ENCODE results near the gene EMP2.
A peak's percentile ranks its signal among the peaks of the same experiment; 100 is the strongest.
"Not testable (repeated sequence)": the region's sequence is repeated elsewhere in the genome, so short reads cannot be mapped to it uniquely, and the experiment has no call there.

Gene EMP2

GRCh38 chr16:10558305-10558704, 22.1 kb downstream of the EMP2 start:
- in situ Hi-C loops (cut with MboI; ENCODE audit: low pct_unique_long_range_greater_than_20kb, low sequenced_read_pairs): no loop called here
- no peak for DNase-seq

- in situ Hi-C loops (cut with MboI; ENCODE audit: low pct_unique_long_range_greater_than_20kb, low sequenced_read_pairs): no loop called here
- no peak for DNase-seq
These were observed 22.6 kb downstream of the EMP2 start for GRCh38 chr16:10557750-10558149.

- in situ Hi-C loops (cut with MboI; ENCODE audit: low pct_unique_long_range_greater_than_20kb, low sequenced_read_pairs): no loop called here
- DNase-seq: no peak
These were observed 24.2 kb downstream of the EMP2 start for GRCh38 chr16:10556236-10556635.

- in situ Hi-C loops (cut with MboI; ENCODE audit: low pct_unique_long_range_greater_than_20kb, low sequenced_read_pairs): no loop called here
- no peak for DNase-seq
These were observed 25.8 kb downstream of the EMP2 start for GRCh38 chr16:10554569-10554968.

DNA sequence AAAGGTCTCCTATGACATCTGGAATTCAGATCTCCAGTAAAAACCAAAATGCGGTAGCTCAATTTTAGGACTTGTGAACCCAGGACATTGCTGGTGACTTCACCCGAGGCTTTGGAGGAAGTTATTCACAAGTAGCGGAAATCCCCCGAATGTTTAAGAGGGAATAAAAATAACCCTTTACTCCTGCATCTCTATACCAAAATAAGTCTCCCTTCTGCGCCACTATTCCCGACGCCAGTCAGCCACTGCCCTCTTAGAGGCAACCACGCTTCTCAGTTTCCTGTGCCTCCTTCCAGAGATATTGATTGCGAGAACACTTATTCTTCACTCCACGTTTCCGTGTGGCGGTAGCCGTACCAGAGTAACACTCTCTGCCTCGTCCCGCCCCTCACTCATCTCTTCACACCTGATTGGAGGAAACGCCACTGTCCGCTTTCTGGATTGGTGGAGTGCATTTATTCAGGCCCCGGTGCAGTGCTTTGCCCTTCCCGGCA, 27.4 kb downstream of the EMP2 start:
- in situ Hi-C loops (cut with MboI; ENCODE audit: low pct_unique_long_range_greater_than_20kb, low sequenced_read_pairs): no loop called here
- peak; percentile 94 for DNase-seq

GRCh38 chr16:10552281-10552680, 28.1 kb downstream of the EMP2 start:
- in situ Hi-C loops (cut with MboI; ENCODE audit: low pct_unique_long_range_greater_than_20kb, low sequenced_read_pairs): no loop called here
- no peak for DNase-seq

DNA sequence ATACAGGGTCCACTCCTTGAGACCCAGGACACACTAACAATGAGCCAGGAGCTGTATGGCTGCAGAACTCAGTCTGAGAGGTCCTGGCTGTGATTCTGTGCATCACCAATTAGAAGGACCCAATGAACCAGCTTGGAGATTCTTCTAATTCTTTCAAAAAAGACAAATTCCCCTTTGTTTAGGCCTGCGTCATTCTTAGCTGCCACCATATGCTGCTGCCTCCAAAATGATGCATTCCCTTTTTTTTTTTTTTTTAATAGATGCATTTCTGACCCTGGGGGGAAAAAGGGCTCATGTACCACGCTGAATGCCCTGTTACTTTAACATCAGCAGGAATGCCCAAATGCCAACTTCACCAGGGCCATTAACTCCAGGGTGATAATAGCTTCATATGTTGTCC, 28.5 kb downstream of the EMP2 start:
- in situ Hi-C loops (cut with MboI; ENCODE audit: low pct_unique_long_range_greater_than_20kb, low sequenced_read_pairs): no loop called here

DNA sequence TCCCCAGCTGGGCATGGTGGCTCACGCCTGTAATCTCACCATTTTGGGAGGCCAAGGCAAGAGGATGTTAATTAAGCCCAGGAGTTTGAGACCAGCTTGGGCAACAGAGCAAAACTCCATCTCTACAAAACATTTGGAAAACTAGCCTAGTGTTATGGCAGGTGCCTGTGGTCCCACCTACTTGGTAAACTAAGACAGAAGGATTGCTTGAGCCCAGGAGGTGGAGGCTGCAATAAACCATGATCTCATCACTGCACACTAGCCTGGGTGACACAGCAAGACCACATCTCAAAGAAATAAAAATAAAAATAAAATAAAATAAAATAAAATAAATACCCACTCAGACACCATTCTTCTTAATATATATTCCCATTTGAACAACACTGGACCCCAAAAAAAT, 32.0 kb downstream of the EMP2 start:
- no peak for DNase-seq
- in situ Hi-C loops (cut with MboI; ENCODE audit: low pct_unique_long_range_greater_than_20kb, low sequenced_read_pairs): loop anchor here (25.0 kb wide), 1 partner anchor 389 kb away; the partner anchor contains the start of genes CLEC16A and DEXI

More for the DNA sequence above, 28.5 kb downstream of the EMP2 start:
- DNase-seq: no peak

GRCh38 chr16:10547708-10548107, 32.7 kb downstream of the EMP2 start:
- in situ Hi-C loops (cut with MboI; ENCODE audit: low pct_unique_long_range_greater_than_20kb, low sequenced_read_pairs): loop anchor here (25.0 kb wide), 1 partner anchor 390 kb away; the partner anchor contains the start of genes CLEC16A and DEXI
- no peak for DNase-seq

- in situ Hi-C loops (cut with MboI; ENCODE audit: low pct_unique_long_range_greater_than_20kb, low sequenced_read_pairs): loop anchor here (25.0 kb wide), 1 partner anchor 394 kb away; the partner anchor contains the start of genes CLEC16A and DEXI
- DNase-seq: no peak
These were observed 37.0 kb downstream of the EMP2 start for GRCh38 chr16:10543231-10543977.

DNA sequence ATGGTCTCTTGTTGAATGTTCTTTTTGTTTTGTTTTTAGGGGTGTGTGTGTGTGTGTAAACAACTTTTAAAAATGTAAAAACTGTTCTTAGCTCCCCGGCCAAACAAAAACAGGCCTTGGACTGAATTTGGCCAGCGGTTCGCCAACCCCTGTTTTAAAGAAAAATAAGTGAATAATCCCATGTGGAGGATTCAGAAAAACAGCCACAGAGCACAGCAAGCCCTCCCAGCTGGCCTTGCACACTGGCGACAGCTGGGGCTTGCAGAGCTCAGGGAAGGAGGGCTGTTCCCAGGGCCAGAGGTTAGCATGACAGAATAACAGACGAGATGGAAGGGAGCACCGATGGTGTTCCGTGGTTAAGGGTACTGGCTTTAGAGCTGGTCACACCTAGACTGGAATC, 39.0 kb downstream of the EMP2 start:
- in situ Hi-C loops (cut with MboI; ENCODE audit: low pct_unique_long_range_greater_than_20kb, low sequenced_read_pairs): loop anchor here (25.0 kb wide), 1 partner anchor 396 kb away; the partner anchor contains the start of genes CLEC16A and DEXI
- DNase-seq: no peak

- no peak for DNase-seq
- in situ Hi-C loops (cut with MboI; ENCODE audit: low pct_unique_long_range_greater_than_20kb, low sequenced_read_pairs): loop anchor here (25.0 kb wide), 1 partner anchor 398 kb away; the partner anchor contains the start of genes CLEC16A and DEXI
These were observed 40.6 kb downstream of the EMP2 start for GRCh38 chr16:10539793-10540192.

DNA sequence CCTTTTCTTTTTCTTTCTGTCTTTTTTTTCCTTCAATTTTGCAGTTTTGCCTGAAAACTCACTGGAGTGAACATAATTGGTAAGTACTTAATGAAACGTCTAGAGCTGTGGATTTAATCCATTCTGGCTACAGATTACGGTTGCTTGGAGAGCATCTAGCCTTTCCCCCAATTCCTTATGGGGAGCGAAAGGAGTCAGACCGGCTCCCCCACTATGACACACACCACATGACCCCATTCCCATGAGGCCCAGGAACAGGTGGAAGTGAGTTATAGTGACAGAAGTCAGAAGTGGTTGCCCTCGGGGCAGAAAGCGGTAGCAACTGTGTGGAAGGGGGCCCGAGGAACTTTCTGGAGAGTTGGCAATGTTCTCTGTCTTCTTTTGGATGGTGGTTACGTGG, 41.2 kb downstream of the EMP2 start:
- in situ Hi-C loops (cut with MboI; ENCODE audit: low pct_unique_long_range_greater_than_20kb, low sequenced_read_pairs): loop anchor here (25.0 kb wide), 1 partner anchor 398 kb away; the partner anchor contains the start of genes CLEC16A and DEXI
- no peak for DNase-seq

GRCh38 chr16:10538583-10538982, 41.8 kb downstream of the EMP2 start:
- no peak for DNase-seq
- in situ Hi-C loops (cut with MboI; ENCODE audit: low pct_unique_long_range_greater_than_20kb, low sequenced_read_pairs): loop anchor here (25.0 kb wide), 1 partner anchor 399 kb away; the partner anchor contains the start of genes CLEC16A and DEXI

DNA sequence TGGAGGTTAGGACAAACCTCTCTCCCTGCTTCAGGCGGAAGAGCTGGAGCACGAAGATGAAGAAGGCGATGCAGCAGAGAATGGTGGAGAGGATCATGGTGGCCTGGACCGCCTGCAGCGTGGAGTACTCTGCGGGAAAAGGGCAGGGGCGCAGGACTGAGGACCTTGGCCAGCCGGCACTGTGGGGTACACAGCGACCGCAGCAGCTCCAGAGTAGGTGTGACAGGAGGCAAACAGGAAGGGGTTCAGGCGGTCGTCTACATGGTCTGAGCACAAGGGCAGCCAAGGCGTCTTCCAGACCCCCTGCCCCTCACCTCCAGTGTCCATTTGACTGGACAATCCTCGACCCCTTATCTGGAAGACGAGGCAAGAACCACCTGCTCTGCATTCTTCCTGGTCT, 42.5 kb downstream of the EMP2 start:
- DNase-seq: no peak
- in situ Hi-C loops (cut with MboI; ENCODE audit: low pct_unique_long_range_greater_than_20kb, low sequenced_read_pairs): loop anchor here (25.0 kb wide), 1 partner anchor 399 kb away; the partner anchor contains the start of genes CLEC16A and DEXI

- in situ Hi-C loops (cut with MboI; ENCODE audit: low pct_unique_long_range_greater_than_20kb, low sequenced_read_pairs): loop anchor here (25.0 kb wide), 1 partner anchor 400 kb away; the partner anchor contains the start of genes CLEC16A and DEXI
- DNase-seq: no peak
These were observed 43.5 kb downstream of the EMP2 start for GRCh38 chr16:10536814-10537389.

- in situ Hi-C loops (cut with MboI; ENCODE audit: low pct_unique_long_range_greater_than_20kb, low sequenced_read_pairs): loop anchor here (25.0 kb wide), 1 partner anchor 401 kb away; the partner anchor contains the start of genes CLEC16A and DEXI
- not testable (repeated sequence) for DNase-seq
These were observed 44.1 kb downstream of the EMP2 start for GRCh38 chr16:10536328-10536727.

GRCh38 chr16:10535461-10535860, 44.9 kb downstream of the EMP2 start:
- in situ Hi-C loops (cut with MboI; ENCODE audit: low pct_unique_long_range_greater_than_20kb, low sequenced_read_pairs): loop anchor here (25.0 kb wide), 1 partner anchor 402 kb away; the partner anchor contains the start of genes CLEC16A and DEXI
- no peak for DNase-seq

GRCh38 chr16:10534748-10535147, 45.6 kb downstream of the EMP2 start:
- no peak for DNase-seq

More at GRCh38 chr16:10534748-10535147, 45.6 kb downstream of the EMP2 start:
- in situ Hi-C loops (cut with MboI; ENCODE audit: low pct_unique_long_range_greater_than_20kb, low sequenced_read_pairs): loop anchor here (25.0 kb wide), 1 partner anchor 403 kb away; the partner anchor contains the start of genes CLEC16A and DEXI
